ENCODE data around the gene CREB3.

Gene CREB3

DNA sequence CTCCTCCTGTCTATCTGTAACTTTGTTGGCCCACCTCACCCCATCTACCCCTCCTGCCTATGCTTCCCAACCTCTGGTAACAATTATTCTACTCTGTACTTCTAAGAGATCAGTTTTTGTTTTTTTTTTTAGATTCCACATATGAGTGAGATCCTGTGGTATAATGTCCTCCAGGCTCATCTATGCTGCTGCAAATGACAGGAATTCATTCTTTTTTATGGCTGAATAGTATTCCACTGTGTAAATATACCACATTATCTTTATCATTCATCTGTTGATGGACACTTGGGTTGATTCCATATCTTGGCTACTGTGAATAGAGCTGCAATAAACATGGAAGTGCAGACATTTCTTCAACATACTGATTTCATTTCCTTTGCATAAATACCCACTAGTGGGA is 51.0 kb downstream of the CREB3 start:
- DNase-seq, result no peak

Data from stimulated activated CD4-positive, alpha-beta T cell treated with anti-CD3 and anti-CD28 coated beads, Interleukin-1b, Interleukin-23, amount 100 ng/mL, for 48 hours (primary cell).